ENCODE measurements around the gene PHLDB1. TPM values are rescaled to one million over a fixed set of nuclear protein-coding genes. Genes with fewer than 3 reads are reported as not detected.
A peak's percentile ranks its signal among the peaks of the same experiment; 100 is the strongest.
"Not testable (repeated sequence)": the region's sequence is repeated elsewhere in the genome, so short reads cannot be mapped to it uniquely, and the experiment has no call there.

Gene PHLDB1
- total RNA-seq, 1 experiment from 2014 or later, result 55.3 TPM

- H3K36me3 ChIP-seq, result peaks cover 86% of the 10 kb centered on the region
- H3K27me3 ChIP-seq, result no peaks in the 10 kb centered on the region
- no peak overlapping the region for H3K4me3 ChIP-seq
- H3K9me3 ChIP-seq, result no peaks in the 10 kb centered on the region
- DNase-seq, result no peak
Observed at GRCh38 chr11:118597556-118597955, 9.9 kb upstream of the PHLDB1 start.

- Histone ChIP-seq H3K4me3 (no peak overlapping the region), H3K36me3 (peaks cover 45% of the 10 kb centered on the region), H3K9me3 (no peaks in the 10 kb centered on the region), H3K27me3 (no peaks in the 10 kb centered on the region)
- no peak for DNase-seq
Observed at GRCh38 chr11:118602331-118602730, 5.1 kb upstream of the PHLDB1 start.

- not testable (repeated sequence) for H3K9me3 ChIP-seq, H3K27me3 ChIP-seq, H3K4me3 ChIP-seq, DNase-seq
- peaks cover 40% of the 10 kb centered on the region for H3K36me3 ChIP-seq
Observed at GRCh38 chr11:118603709-118604108, 3.7 kb upstream of the PHLDB1 start.

- DNase-seq, result no peak
- no peaks in the 10 kb centered on the region for H3K9me3 ChIP-seq
- H3K36me3 ChIP-seq, result peaks cover 36% of the 10 kb centered on the region
- no peak overlapping the region for H3K4me3 ChIP-seq
- no peaks in the 10 kb centered on the region for H3K27me3 ChIP-seq
Observed at GRCh38 chr11:118604566-118604965, 2.8 kb upstream of the PHLDB1 start.

- H3K9me3 ChIP-seq, result no peaks in the 10 kb centered on the region
- no peaks in the 10 kb centered on the region for H3K27me3 ChIP-seq
- peak; percentile 61 for DNase-seq
- H3K4me3 ChIP-seq, result no peak overlapping the region
- H3K36me3 ChIP-seq, result peaks cover 28% of the 10 kb centered on the region
Observed at GRCh38 chr11:118605116-118605867, 2.1 kb upstream of the PHLDB1 start.

GRCh38 chr11:118606157-118606843, 1.1 kb upstream of the PHLDB1 start:
- no peak for DNase-seq
- Histone ChIP-seq H3K27me3 (no peaks in the 10 kb centered on the region), H3K4me3 (no peak overlapping the region), H3K9me3 (no peaks in the 10 kb centered on the region), H3K36me3 (peaks cover 22% of the 10 kb centered on the region)

GRCh38 chr11:118606844-118607228, 579 bp upstream of the PHLDB1 start:
- Histone ChIP-seq H3K4me3 (no peak overlapping the region), H3K27me3 (no peaks in the 10 kb centered on the region), H3K36me3 (peaks cover 19% of the 10 kb centered on the region), H3K9me3 (no peaks in the 10 kb centered on the region)
- DNase-seq, result no peak

- H3K4me3 ChIP-seq, result peak overlapping the region; percentile 84
- peaks cover 7% of the 10 kb centered on the region for H3K36me3 ChIP-seq
- no peaks in the 10 kb centered on the region for H3K9me3 ChIP-seq
- DNase-seq, result peak; percentile 86
- no peaks in the 10 kb centered on the region for H3K27me3 ChIP-seq
Observed at GRCh38 chr11:118608360-118609227, 1.2 kb downstream of the PHLDB1 start.

GRCh38 chr11:118609380-118610224, 2.2 kb downstream of the PHLDB1 start:
- no peaks in the 10 kb centered on the region for H3K27me3 ChIP-seq
- no peaks in the 10 kb centered on the region for H3K9me3 ChIP-seq
- H3K36me3 ChIP-seq, result peaks cover 11% of the 10 kb centered on the region
- no peak overlapping the region for H3K4me3 ChIP-seq
- DNase-seq, result no peak

GRCh38 chr11:118610225-118610772, 2.9 kb downstream of the PHLDB1 start:
- Histone ChIP-seq H3K36me3 (peaks cover 13% of the 10 kb centered on the region), H3K9me3 (no peaks in the 10 kb centered on the region), H3K4me3 (no peak overlapping the region), H3K27me3 (no peaks in the 10 kb centered on the region)
- DNase-seq, result no peak

- peak; percentile 57 for DNase-seq
- Histone ChIP-seq H3K36me3 (peaks cover 15% of the 10 kb centered on the region), H3K27me3 (no peaks in the 10 kb centered on the region), H3K4me3 (no peak overlapping the region), H3K9me3 (no peaks in the 10 kb centered on the region)
Observed at GRCh38 chr11:118610773-118611432, 3.5 kb downstream of the PHLDB1 start.

GRCh38 chr11:118611433-118611795, 4.0 kb downstream of the PHLDB1 start:
- not testable (repeated sequence) for H3K4me3 ChIP-seq

GRCh38 chr11:118612378-118612777, 5.0 kb downstream of the PHLDB1 start:
- Histone ChIP-seq H3K36me3 (peaks cover 26% of the 10 kb centered on the region), H3K4me3 (no peak overlapping the region), H3K27me3 (no peaks in the 10 kb centered on the region), H3K9me3 (no peaks in the 10 kb centered on the region)
- DNase-seq, result no peak

More at GRCh38 chr11:118611433-118611795, 4.0 kb downstream of the PHLDB1 start:
- peaks cover 21% of the 10 kb centered on the region for H3K36me3 ChIP-seq
- not testable (repeated sequence) for H3K27me3 ChIP-seq, DNase-seq, H3K9me3 ChIP-seq

- Histone ChIP-seq H3K27me3 (no peaks in the 10 kb centered on the region), H3K9me3 (no peaks in the 10 kb centered on the region), H3K4me3 (no peak overlapping the region), H3K36me3 (peaks cover 22% of the 10 kb centered on the region)
- DNase-seq, result no peak
Observed at GRCh38 chr11:118614511-118614910, 7.1 kb downstream of the PHLDB1 start.

- DNase-seq, result no peak
- no peaks in the 10 kb centered on the region for H3K27me3 ChIP-seq
- no peaks in the 10 kb centered on the region for H3K9me3 ChIP-seq
- H3K36me3 ChIP-seq, result peaks cover 29% of the 10 kb centered on the region
- H3K4me3 ChIP-seq, result no peak overlapping the region
Observed at GRCh38 chr11:118615282-118615975, 8.0 kb downstream of the PHLDB1 start.
